Panc1 (cell line): ENCODE data around the gene PRELID3B. TPM values are rescaled to one million over a fixed set of nuclear protein-coding genes. Genes with fewer than 3 reads are reported as not detected.

Source experiments
- ATAC-seq: fragments of 200-7000 bp; cut with Tn5 transposase; 2 replicates; pipeline ENCODE4 v1.9.1; 2020; ENCODE audit warnings: mild to moderate bottlenecking, moderate library complexity
- BruUV-seq: library from RNA; stranded (reverse); fragments of 400-500 nt; replicated peaks from 2 replicates; lab custom pipeline; 2021; lab: Mats Ljungman, UMichigan
- CTCF ChIA-PET: fragments of 300-600 bp; sonication (Branson Sonifier 250); formaldehyde crosslinking; loops from one replicate; lab custom pipeline; 2022; ENCODE audit warnings: antibody characterized with exemption; lab: Charles Lee
- POLR2A ChIA-PET: fragments of 300-600 bp; sonication (Branson Sonifier 250); formaldehyde crosslinking; loops from one replicate; lab custom pipeline; 2022; ENCODE audit warnings: antibody characterized with exemption; lab: Charles Lee
- DNase-seq: peaks from one replicate; pipeline ENCODE4 v3.0.0-alpha.2; 2010; ENCODE audit warnings: low read depth, low spot score
- H3K27ac ChIP-seq: 2 replicates; pipeline ENCODE4 v1.5.1; 2011; ENCODE audit warnings: mild to moderate bottlenecking, low read length, inconsistent platforms
- H3K27me3 ChIP-seq: fragments of 200-500 bp; sonication (Bioruptor generic); 2 replicates; pipeline ENCODE4 v1.6.0; 2014; ENCODE audit warnings: low read length, inconsistent platforms; ENCODE audit not compliant: control insufficient read depth, insufficient read depth
- H3K36me3 ChIP-seq: fragments of 200-500 bp; sonication (Bioruptor generic); 2 replicates; pipeline ENCODE4 v1.5.1; 2014; ENCODE audit warnings: inconsistent platforms, mild to moderate bottlenecking, low read length, moderate library complexity; ENCODE audit not compliant: control insufficient read depth, insufficient read depth
- H3K4me1 ChIP-seq: 2 replicates; pipeline ENCODE4 v1.5.1; 2011; ENCODE audit warnings: inconsistent platforms, mild to moderate bottlenecking, low read length, moderate library complexity; ENCODE audit not compliant: control insufficient read depth, insufficient read depth
- H3K4me3 ChIP-seq, 2 experiments: 2 replicates each; pipeline ENCODE4 v1.5.1; 2011 to 2012; ENCODE audit warnings: low read depth in 2 of 2, low read length in 2 of 2, mild to moderate bottlenecking in 2 of 2, inconsistent platforms in 1 of 2, moderate library complexity in 1 of 2
- H3K9me3 ChIP-seq: fragments of 200-500 bp; sonication (Bioruptor generic); 2 replicates; pipeline ENCODE4 v1.5.1; 2014; ENCODE audit warnings: low read depth, mild to moderate bottlenecking, inconsistent platforms, low read length, moderate library complexity; ENCODE audit not compliant: control insufficient read depth, insufficient read depth
- CTCF ChIP-seq: fragments of 450-650 bp; IDR thresholded peaks from 2 replicates; pipeline ENCODE4 v1.5.1; 2017; ENCODE audit warnings: mild to moderate bottlenecking
- POLR2AphosphoS5 ChIP-seq: IDR thresholded peaks from 2 replicates; pipeline ENCODE4 v1.6.1; 2012; ENCODE audit warnings: mild to moderate bottlenecking, low read depth, low read length, moderate library complexity
- REST ChIP-seq, 2 experiments: IDR thresholded peaks; 2 replicates each; pipeline ENCODE4 v1.6.1; 2011 to 2012; ENCODE audit warnings: low read depth in 2 of 2, control low read depth in 1 of 2, low read length in 1 of 2, mild to moderate bottlenecking in 1 of 2, moderate library complexity in 1 of 2; ENCODE audit not compliant: insufficient read depth in 1 of 2
- SIN3A ChIP-seq: IDR thresholded peaks from 2 replicates; pipeline ENCODE4 v1.6.1; 2012; ENCODE audit warnings: low read depth, mild to moderate bottlenecking, low read length, moderate library complexity, borderline replicate concordance; ENCODE audit not compliant: insufficient read depth
- TCF7L2 ChIP-seq: IDR thresholded peaks from 2 replicates; pipeline ENCODE4 v1.6.1; 2011; ENCODE audit warnings: mild to moderate bottlenecking, low read depth, low read length, inconsistent platforms
- in situ Hi-C: cut with HindIII; loops from 2 replicates; pipeline ENCODE4 v1.10.0; 2016; ENCODE audit warnings: low sequenced_read_pairs, low pct_unique_long_range_greater_than_20kb
- intact Hi-C: fragments of 100-400 bp; cut with micrococcal nuclease; formaldehyde crosslinking; loops from one replicate; pipeline ENCODE4 v1.10.0; 2022; ENCODE audit not compliant: unreplicated experiment
- total RNA-seq: library from RNA; stranded (reverse); gene quantifications from one replicate; pipeline ENCODE4 v1.2.1, GENCODE V29; 2021; ENCODE audit not compliant: unreplicated experiment

Gene PRELID3B
- total RNA-seq, 1 experiment from 2014 or later: 131 TPM

- intact Hi-C loops (no loop called here), in situ Hi-C loops (no loop called here)
- BruUV-seq: no TSS peak
- CTCF ChIA-PET: interaction anchor here (0.6 kb wide), 1 partner anchor 185 kb away, joined by 3 read pairs; no protein-coding TSS in a partner anchor
- Histone ChIP-seq H3K4me3 (no peak overlapping the region), H3K36me3 (no peaks in the 10 kb centered on the region), H3K27me3 (peaks cover 22% of the 10 kb centered on the region), H3K9me3 (no peaks in the 10 kb centered on the region), H3K4me1 (peaks cover 6% of the 10 kb centered on the region; the same call in 1 of the 2 replicates), H3K27ac (no peak overlapping the region)
- no peak for DNase-seq
- ATAC-seq: no peak
- TF ChIP-seq SIN3A (no peak), CTCF (no peak), POLR2AphosphoS5 (no peak), REST (IDR thresholded peaks at IDR 0.05; ENCODE audit: insufficient read depth in 1 of 2, low read depth in 2 of 2, low read length in 1 of 2) (no peak), TCF7L2 (no peak)
- POLR2A ChIA-PET: no interaction called here
Measured at GRCh38 chr20:59064214-59064722, 21.7 kb upstream of the PRELID3B start.

GRCh38 chr20:59063358-59064213 lies 21.0 kb upstream of the PRELID3B start:
- ChIA-PET CTCF (interaction anchor here (0.6 kb wide), 1 partner anchor 186 kb away, joined by 3 read pairs; no protein-coding TSS in a partner anchor), POLR2A (no interaction called here)
- H3K36me3 ChIP-seq: no peaks in the 10 kb centered on the region; the same call in 1 of the 2 replicates
- no TSS peak for BruUV-seq
- DNase-seq (no peak), ATAC-seq (peak; percentile 68; the same call in 1 of the 2 replicates)
- no peak for TF ChIP-seq POLR2AphosphoS5
- TF ChIP-seq SIN3A: no peak
- in situ Hi-C loops: no loop called here
- intact Hi-C loops: no loop called here
- peaks cover 6% of the 10 kb centered on the region; the same call in 1 of the 2 replicates for H3K4me1 ChIP-seq
- no peak overlapping the region for H3K27ac ChIP-seq
- no peaks in the 10 kb centered on the region for H3K9me3 ChIP-seq
- peaks cover 20% of the 10 kb centered on the region for H3K27me3 ChIP-seq
- 0 out of 4 replicates have a peak overlapping the region, but pooled peaks of 1 of the 2 experiments have one; percentile 17 for H3K4me3 ChIP-seq
